ENCODE data around the gene HAGH. TPM values are rescaled to one million over a fixed set of nuclear protein-coding genes. Genes with fewer than 3 reads are reported as not detected.

The HAGH gene
- polyA plus RNA-seq, 2 donors: 41.1 to 57.9 TPM

DNA sequence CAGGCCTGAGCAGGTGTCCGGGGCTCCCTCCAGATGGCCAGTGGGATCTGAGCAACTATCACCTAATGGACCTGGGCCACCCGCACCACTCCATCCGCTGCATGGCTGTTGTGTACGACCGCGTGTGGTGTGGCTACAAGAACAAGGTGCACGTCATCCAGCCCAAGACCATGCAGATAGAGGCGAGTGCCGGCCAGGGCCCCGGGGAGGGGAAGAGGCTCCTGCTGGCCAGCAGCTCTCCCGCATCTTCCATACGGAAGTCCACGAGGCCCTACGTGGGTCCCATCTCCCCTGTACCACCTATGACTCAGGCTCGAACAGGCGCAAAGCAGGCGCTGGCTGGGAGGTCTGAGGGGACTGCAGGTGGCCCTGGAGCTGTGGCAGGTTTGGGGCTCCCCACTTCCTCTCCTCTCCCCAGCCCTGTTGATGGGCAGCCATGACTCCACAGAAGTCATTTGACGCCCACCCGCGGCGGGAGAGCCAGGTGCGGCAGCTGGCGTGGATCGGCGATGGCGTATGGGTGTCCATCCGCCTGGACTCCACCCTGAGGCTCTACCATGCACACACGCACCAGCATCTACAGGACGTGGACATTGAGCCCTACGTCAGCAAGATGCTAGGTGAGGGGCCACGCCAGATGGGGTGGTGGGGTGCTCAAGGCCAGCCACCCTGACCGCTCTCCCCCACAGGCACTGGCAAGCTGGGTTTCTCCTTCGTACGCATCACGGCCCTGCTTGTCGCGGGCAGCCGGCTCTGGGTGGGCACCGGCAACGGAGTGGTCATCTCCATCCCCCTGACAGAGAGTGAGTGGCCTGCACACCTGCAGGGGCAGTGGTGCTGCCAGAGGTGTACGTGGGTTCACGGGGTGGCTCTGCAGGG lies 59.3 kb downstream of the HAGH start:
- no peak overlapping the region for H3K4me3 ChIP-seq (ENCODE audit: low read depth in 1 of 2, low read length in 2 of 2)
- H3K9me3 ChIP-seq (ENCODE audit: control insufficient read depth in 2 of 2, insufficient read depth in 1 of 2, low read depth in 1 of 2, low read length in 1 of 2): no peaks in the 10 kb centered on the region
- no peaks in the 10 kb centered on the region for H3K27me3 ChIP-seq (ENCODE audit: control insufficient read depth in 1 of 2, insufficient read depth in 2 of 2, low read length in 2 of 2)
- H3K36me3 ChIP-seq (ENCODE audit: control insufficient read depth in 2 of 2, insufficient read depth in 2 of 2, low read length in 1 of 2): peaks cover 7 to 60% of the 10 kb centered on the region in 2 donors
- no peak overlapping the region for H3K27ac ChIP-seq (ENCODE audit: low read depth in 2 of 2, low read length in 1 of 2)
- 89 to 90% methylated on average over 42 of the region's 42 CpGs for WGBS, 2 donors
- peaks cover 0 to 20% of the 10 kb centered on the region in 2 donors for H3K4me1 ChIP-seq (ENCODE audit: control insufficient read depth in 2 of 2, insufficient read depth in 2 of 2, low read length in 1 of 2)

DNA sequence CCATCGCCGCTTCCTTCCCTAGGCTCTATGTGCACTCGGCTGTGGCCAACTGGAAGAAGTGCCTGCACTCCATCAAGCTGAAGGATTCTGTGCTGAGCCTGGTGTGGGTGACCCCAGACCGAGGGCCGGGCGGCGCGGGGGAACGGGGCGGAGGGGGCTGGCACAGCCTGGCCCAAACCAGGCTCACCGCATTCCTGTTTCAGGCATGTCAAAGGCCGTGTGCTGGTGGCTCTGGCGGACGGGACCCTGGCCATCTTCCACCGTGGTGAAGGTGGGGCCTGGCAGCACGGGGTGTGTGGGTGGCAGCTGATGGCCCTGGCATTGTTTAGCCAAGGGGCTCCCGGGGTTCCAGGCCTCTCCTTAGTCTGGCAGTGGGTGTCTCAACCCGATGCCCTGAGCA lies 59.9 kb downstream of the HAGH start:
- H3K27me3 ChIP-seq (ENCODE audit: control insufficient read depth in 1 of 2, insufficient read depth in 2 of 2, low read length in 2 of 2): no peaks in the 10 kb centered on the region
- 60 to 62% methylated on average over 18 of the region's 18 CpGs for WGBS, 2 donors
- H3K4me1 ChIP-seq (ENCODE audit: control insufficient read depth in 2 of 2, insufficient read depth in 2 of 2, low read length in 1 of 2): peaks cover 0 to 14% of the 10 kb centered on the region in 2 donors
- H3K36me3 ChIP-seq (ENCODE audit: control insufficient read depth in 2 of 2, insufficient read depth in 2 of 2, low read length in 1 of 2): peaks cover 7 to 62% of the 10 kb centered on the region in 2 donors
- peaks cover 0 to 1% of the 10 kb centered on the region in 2 donors for H3K9me3 ChIP-seq (ENCODE audit: control insufficient read depth in 2 of 2, insufficient read depth in 1 of 2, low read depth in 1 of 2, low read length in 1 of 2)
- no peak overlapping the region for H3K4me3 ChIP-seq (ENCODE audit: low read depth in 1 of 2, low read length in 2 of 2)
- no peak overlapping the region for H3K27ac ChIP-seq (ENCODE audit: low read depth in 2 of 2, low read length in 1 of 2)

DNA sequence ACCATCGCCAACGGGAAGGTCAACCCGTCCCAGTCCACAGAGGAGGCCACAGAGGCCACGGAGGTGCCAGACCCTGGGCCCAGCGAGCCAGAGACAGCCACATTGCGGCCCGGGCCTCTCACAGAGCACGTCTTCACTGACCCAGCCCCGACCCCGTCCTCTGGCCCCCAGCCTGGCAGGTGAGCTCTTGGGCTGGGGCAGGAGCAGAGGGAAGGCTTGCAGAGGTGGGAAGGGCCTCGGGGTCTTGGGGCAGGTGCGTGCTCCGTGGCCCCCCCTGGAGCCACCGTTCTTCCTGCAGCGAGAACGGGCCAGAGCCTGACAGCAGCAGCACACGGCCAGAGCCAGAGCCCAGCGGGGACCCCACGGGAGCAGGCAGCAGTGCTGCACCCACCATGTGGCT lies 60.4 kb downstream of the HAGH start:
- Histone ChIP-seq H3K4me1 (ENCODE audit: control insufficient read depth in 2 of 2, insufficient read depth in 2 of 2, low read length in 1 of 2) (peaks cover 0 to 14% of the 10 kb centered on the region in 2 donors), H3K9me3 (ENCODE audit: control insufficient read depth in 2 of 2, insufficient read depth in 1 of 2, low read depth in 1 of 2, low read length in 1 of 2) (peaks cover 0 to 1% of the 10 kb centered on the region in 2 donors), H3K4me3 (ENCODE audit: low read depth in 1 of 2, low read length in 2 of 2) (no peak overlapping the region), H3K27ac (ENCODE audit: low read depth in 2 of 2, low read length in 1 of 2) (no peak overlapping the region), H3K36me3 (ENCODE audit: control insufficient read depth in 2 of 2, insufficient read depth in 2 of 2, low read length in 1 of 2) (peaks cover 7 to 62% of the 10 kb centered on the region in 2 donors), H3K27me3 (ENCODE audit: control insufficient read depth in 1 of 2, insufficient read depth in 2 of 2, low read length in 2 of 2) (no peaks in the 10 kb centered on the region)
- WGBS, 2 donors: 78 to 81% methylated on average over 19 of the region's 19 CpGs

DNA sequence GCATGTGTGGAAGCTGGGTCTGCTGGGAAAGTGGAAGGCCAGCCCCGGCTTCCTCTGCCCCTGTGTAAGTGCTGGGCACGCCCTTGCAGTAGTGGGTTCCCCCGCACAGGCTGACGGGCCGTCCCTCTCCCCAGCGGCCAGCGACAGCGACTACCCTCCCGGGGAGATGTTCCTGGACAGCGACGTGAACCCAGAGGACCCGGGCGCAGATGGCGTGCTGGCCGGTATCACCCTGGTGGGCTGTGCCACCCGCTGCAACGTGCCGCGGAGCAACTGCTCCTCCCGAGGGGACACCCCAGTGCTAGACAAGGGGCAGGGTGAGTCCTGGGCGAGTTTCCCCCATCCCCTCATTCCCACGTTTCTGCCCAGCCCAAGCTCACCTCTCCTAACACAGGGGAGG lies 60.8 kb downstream of the HAGH start:
- Histone ChIP-seq H3K9me3 (ENCODE audit: control insufficient read depth in 2 of 2, insufficient read depth in 1 of 2, low read depth in 1 of 2, low read length in 1 of 2) (peaks cover 0 to 1% of the 10 kb centered on the region in 2 donors), H3K27ac (ENCODE audit: low read depth in 2 of 2, low read length in 1 of 2) (no peak overlapping the region), H3K4me3 (ENCODE audit: low read depth in 1 of 2, low read length in 2 of 2) (no peak overlapping the region), H3K27me3 (ENCODE audit: control insufficient read depth in 1 of 2, insufficient read depth in 2 of 2, low read length in 2 of 2) (no peaks in the 10 kb centered on the region), H3K4me1 (ENCODE audit: control insufficient read depth in 2 of 2, insufficient read depth in 2 of 2, low read length in 1 of 2) (peaks cover 0 to 14% of the 10 kb centered on the region in 2 donors), H3K36me3 (ENCODE audit: control insufficient read depth in 2 of 2, insufficient read depth in 2 of 2, low read length in 1 of 2) (peaks cover 7 to 66% of the 10 kb centered on the region in 2 donors)
- 88 to 89% methylated on average over 16 to 22 of the region's 22 CpGs for WGBS, 2 donors

DNA sequence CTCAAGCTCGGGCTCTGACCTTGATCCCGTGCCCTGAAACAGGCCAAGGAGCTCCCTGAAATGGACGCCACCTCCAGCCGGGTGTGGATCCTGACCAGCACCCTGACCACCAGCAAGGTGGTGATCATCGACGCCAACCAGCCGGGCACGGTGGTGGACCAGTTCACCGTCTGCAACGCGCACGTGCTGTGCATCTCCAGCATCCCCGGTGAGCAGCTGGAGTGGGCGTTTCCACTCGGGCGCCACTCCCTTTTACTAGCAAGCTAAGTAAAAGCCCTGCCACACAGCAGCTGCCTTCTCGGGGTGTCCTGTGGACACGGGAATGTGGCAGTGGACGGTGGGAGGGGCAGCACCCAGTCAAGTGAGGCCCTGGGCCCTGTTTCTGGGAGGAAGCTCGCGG lies 61.7 kb downstream of the HAGH start:
- Histone ChIP-seq H3K27ac (ENCODE audit: low read depth in 2 of 2, low read length in 1 of 2) (no peak overlapping the region), H3K4me1 (ENCODE audit: control insufficient read depth in 2 of 2, insufficient read depth in 2 of 2, low read length in 1 of 2) (peaks cover 0 to 10% of the 10 kb centered on the region in 2 donors), H3K27me3 (ENCODE audit: control insufficient read depth in 1 of 2, insufficient read depth in 2 of 2, low read length in 2 of 2) (no peaks in the 10 kb centered on the region), H3K36me3 (ENCODE audit: control insufficient read depth in 2 of 2, insufficient read depth in 2 of 2, low read length in 1 of 2) (peaks cover 7 to 72% of the 10 kb centered on the region in 2 donors), H3K4me3 (ENCODE audit: low read depth in 1 of 2, low read length in 2 of 2) (no peak overlapping the region), H3K9me3 (ENCODE audit: control insufficient read depth in 2 of 2, insufficient read depth in 1 of 2, low read depth in 1 of 2, low read length in 1 of 2) (peaks cover 0 to 1% of the 10 kb centered on the region in 2 donors)
- WGBS, 2 donors: 87 to 92% methylated on average over 21 of the region's 21 CpGs

DNA sequence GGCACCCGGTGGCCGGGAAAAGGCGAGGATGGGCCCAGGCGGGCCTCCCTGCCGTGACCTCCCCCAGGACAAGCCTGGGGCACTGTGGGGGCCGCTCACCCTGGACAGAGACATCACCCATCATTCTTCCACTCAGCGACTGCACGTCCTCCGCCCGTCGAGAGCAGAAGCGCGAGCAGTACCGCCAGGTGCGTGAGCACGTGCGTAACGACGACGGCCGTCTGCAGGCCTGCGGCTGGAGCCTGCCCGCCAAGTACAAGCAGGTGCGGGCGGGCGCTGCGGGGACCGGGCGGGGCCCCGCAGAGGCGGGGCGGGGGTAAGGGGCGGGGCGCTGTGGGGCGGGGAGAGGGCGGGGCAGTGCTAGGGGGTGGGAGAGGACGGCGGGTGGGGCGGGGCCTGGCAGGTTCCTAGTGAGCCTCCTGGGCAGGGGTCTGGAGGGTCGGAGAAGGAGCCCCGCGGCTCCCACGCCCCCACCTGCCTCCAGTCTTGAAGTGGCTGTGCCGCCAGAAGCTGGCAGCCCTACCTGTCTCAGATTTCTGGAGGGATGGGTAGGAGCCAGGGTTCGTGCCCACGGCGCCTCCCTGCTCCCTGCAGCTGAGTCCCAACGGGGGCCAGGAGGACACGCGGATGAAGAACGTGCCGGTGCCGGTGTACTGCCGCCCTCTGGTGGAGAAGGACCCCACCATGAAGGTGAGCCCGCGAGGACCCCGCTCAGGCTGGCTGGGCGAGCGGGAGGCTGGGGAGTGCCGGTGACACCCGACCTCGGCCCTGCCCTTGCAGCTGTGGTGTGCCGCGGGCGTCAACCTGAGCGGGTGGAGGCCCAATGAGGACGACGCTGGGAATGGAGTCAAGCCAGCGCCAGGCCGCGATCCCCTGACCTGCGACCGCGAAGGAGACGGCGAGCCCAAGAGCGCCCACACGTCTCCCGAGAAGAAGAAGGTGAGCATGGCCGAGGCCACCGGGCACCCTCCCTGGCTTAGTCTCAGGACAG lies 62.8 kb downstream of the HAGH start:
- Histone ChIP-seq H3K4me1 (ENCODE audit: control insufficient read depth in 2 of 2, insufficient read depth in 2 of 2, low read length in 1 of 2) (peaks cover 0 to 10% of the 10 kb centered on the region in 2 donors), H3K27ac (ENCODE audit: low read depth in 2 of 2, low read length in 1 of 2) (no peak overlapping the region), H3K36me3 (ENCODE audit: control insufficient read depth in 2 of 2, insufficient read depth in 2 of 2, low read length in 1 of 2) (peaks cover 5 to 72% of the 10 kb centered on the region in 2 donors), H3K27me3 (ENCODE audit: control insufficient read depth in 1 of 2, insufficient read depth in 2 of 2, low read length in 2 of 2) (no peaks in the 10 kb centered on the region), H3K9me3 (ENCODE audit: control insufficient read depth in 2 of 2, insufficient read depth in 1 of 2, low read depth in 1 of 2, low read length in 1 of 2) (peaks cover 0 to 1% of the 10 kb centered on the region in 2 donors), H3K4me3 (ENCODE audit: low read depth in 1 of 2, low read length in 2 of 2) (no peak overlapping the region)
- 60 to 73% methylated on average over 73 to 81 of the region's 81 CpGs for WGBS, 2 donors

DNA sequence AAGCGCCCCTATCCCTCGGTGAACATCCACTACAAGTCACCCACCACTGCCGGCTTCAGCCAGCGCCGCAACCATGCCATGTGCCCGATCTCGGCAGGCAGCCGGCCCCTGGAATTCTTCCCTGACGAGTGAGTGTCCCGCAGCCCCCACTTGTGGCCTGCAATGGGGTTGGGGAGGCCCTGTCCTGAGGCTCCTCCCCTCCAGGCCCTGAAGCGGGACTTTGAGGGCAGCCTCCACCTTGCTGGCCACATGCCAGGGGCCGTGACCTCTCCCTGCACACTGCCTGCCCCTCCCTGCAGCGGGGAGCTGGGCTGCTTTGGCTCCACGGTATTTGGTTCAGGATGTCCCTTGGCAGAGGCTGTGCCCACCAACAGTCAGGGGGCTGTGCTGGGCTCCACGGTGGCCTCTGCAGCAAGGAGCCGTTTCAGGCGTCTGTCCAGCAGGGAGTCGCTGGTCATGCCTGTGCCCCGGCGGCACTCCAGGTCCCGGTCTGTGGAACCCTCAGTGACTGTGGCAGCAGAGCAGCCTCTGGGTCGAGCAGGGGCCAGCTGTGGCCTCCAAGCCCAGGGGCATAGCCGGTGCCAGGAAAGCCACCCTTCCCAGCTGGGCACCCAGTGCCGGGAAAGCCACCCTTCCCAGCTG lies 63.6 kb downstream of the HAGH start:
- Histone ChIP-seq H3K36me3 (ENCODE audit: control insufficient read depth in 2 of 2, insufficient read depth in 2 of 2, low read length in 1 of 2) (peaks cover 0 to 67% of the 10 kb centered on the region in 2 donors), H3K4me3 (ENCODE audit: low read depth in 1 of 2, low read length in 2 of 2) (no peak overlapping the region), H3K27me3 (ENCODE audit: control insufficient read depth in 1 of 2, insufficient read depth in 2 of 2, low read length in 2 of 2) (no peaks in the 10 kb centered on the region), H3K27ac (ENCODE audit: low read depth in 2 of 2, low read length in 1 of 2) (no peak overlapping the region), H3K4me1 (ENCODE audit: control insufficient read depth in 2 of 2, insufficient read depth in 2 of 2, low read length in 1 of 2) (peaks cover 0 to 10% of the 10 kb centered on the region in 2 donors), H3K9me3 (ENCODE audit: control insufficient read depth in 2 of 2, insufficient read depth in 1 of 2, low read depth in 1 of 2, low read length in 1 of 2) (peaks cover 0 to 1% of the 10 kb centered on the region in 2 donors)
- WGBS, 2 donors: 85 to 89% methylated on average over 24 of the region's 24 CpGs

DNA sequence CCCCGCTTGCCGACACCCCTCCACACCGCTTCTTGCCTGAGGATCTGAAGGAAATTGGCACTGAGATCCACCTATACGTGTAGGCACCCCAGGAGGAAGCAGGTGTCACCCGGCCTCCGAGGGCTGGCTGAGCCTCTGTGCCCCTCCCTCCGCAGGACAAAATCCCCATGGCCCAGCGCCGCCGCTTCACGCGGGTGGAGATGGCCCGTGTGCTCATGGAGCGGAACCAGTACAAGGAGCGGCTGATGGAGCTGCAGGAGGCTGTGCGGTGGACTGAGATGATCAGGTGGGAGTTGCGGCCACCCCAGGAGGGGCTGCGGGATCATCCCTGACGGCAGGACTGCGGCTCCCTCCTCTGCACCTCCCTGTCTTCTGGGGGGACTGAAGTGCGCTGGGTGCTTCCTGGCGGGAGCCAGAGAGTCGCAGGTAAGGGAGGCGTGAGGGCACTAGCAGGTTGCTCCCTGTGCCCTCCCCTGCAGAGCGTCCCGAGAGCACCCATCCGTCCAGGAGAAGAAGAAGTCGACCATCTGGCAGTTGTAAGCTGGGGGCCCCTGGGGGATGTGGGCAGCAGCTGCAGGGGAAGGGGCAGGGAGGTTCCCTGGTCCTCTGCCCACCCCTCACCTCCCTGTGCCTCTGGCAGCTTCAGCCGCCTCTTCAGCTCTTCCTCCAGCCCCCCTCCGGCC lies 64.3 kb downstream of the HAGH start:
- Histone ChIP-seq H3K4me1 (ENCODE audit: control insufficient read depth in 2 of 2, insufficient read depth in 2 of 2, low read length in 1 of 2) (peaks cover 0 to 10% of the 10 kb centered on the region in 2 donors), H3K36me3 (ENCODE audit: control insufficient read depth in 2 of 2, insufficient read depth in 2 of 2, low read length in 1 of 2) (peaks cover 0 to 66% of the 10 kb centered on the region in 2 donors), H3K9me3 (ENCODE audit: control insufficient read depth in 2 of 2, insufficient read depth in 1 of 2, low read depth in 1 of 2, low read length in 1 of 2) (peaks cover 0 to 1% of the 10 kb centered on the region in 2 donors), H3K4me3 (ENCODE audit: low read depth in 1 of 2, low read length in 2 of 2) (no peak overlapping the region), H3K27ac (ENCODE audit: low read depth in 2 of 2, low read length in 1 of 2) (no peak overlapping the region), H3K27me3 (ENCODE audit: control insufficient read depth in 1 of 2, insufficient read depth in 2 of 2, low read length in 2 of 2) (no peaks in the 10 kb centered on the region)
- WGBS, 2 donors: 87 to 88% methylated on average over 30 of the region's 30 CpGs

All from esophagus (tissue), 2 donors.